SK-N-SH (cell line): ENCODE measurements around the gene PXMP2. TPM values are rescaled to one million over a fixed set of nuclear protein-coding genes. Genes with fewer than 3 reads are reported as not detected.

Experiments
- CTCF ChIA-PET: fragments of 300-600, 350-600 bp; formaldehyde crosslinking; extraction: SDS; loops from one replicate; lab custom pipeline; 2021; lab: Yijun Ruan, JAX
- POLR2A ChIA-PET: fragments of 350-600 bp; sonication (Branson Sonifier 250); formaldehyde crosslinking; extraction: SDS; loops from one replicate; lab custom pipeline; 2020; ENCODE audit warnings: antibody characterized with exemption, inconsistent platforms; lab: Yijun Ruan, JAX
- DNase-seq: peaks from one replicate; pipeline ENCODE4 v3.0.0; 2012
- H2AFZ ChIP-seq: fragments of 200-600 bp; sonication (generic); 2 replicates; pipeline ENCODE4 v1.8.1; 2016; ENCODE audit warnings: antibody characterized with exemption, mild to moderate bottlenecking, low read depth
- H3F3A ChIP-seq: fragments of 200-600 bp; sonication (generic); replicated peaks from 2 replicates; pipeline ENCODE3; 2016; ENCODE audit warnings: antibody characterized with exemption, mild to moderate bottlenecking; ENCODE audit not compliant: insufficient read depth
- H3K27ac ChIP-seq, 2 experiments: fragments of 200-500 bp in 1 of 2; fragments of 200-600 bp in 1 of 2; sonication (Bioruptor generic) in 1 of 2; sonication (generic), shearing (Covaris generic) in 1 of 2; 2 replicates each; pipeline versions ENCODE4 v1.5.1 to v1.6.1; 2014 to 2016; ENCODE audit warnings: low read depth in 2 of 2, inconsistent platforms in 1 of 2, low read length in 1 of 2, mild to moderate bottlenecking in 1 of 2, mixed read lengths in 1 of 2
- H3K27me3 ChIP-seq: fragments of 200-600 bp; sonication (generic), shearing (Covaris generic); 2 replicates; pipeline ENCODE4 v1.6.1; 2016; ENCODE audit warnings: mixed run types; ENCODE audit not compliant: insufficient read depth
- H3K36me3 ChIP-seq, 2 experiments: fragments of 200-500 bp in 1 of 2; fragments of 200-600 bp in 1 of 2; sonication (Bioruptor generic) in 1 of 2; sonication (generic) in 1 of 2; replicated peaks in 1 of 2; 2 replicates each; pipeline versions ENCODE3 to v1.5.1; 2014 to 2016; ENCODE audit warnings: low read length in 1 of 2, mild to moderate bottlenecking in 1 of 2; ENCODE audit not compliant: insufficient read depth in 2 of 2, control insufficient read depth in 1 of 2
- H3K4me1 ChIP-seq, 2 experiments: fragments of 200-500 bp in 1 of 2; fragments of 200-600 bp in 1 of 2; sonication (Bioruptor generic) in 1 of 2; sonication (generic), shearing (Covaris generic) in 1 of 2; 2 replicates each; pipeline versions ENCODE4 v1.5.1 to v1.6.1; 2014 to 2016; ENCODE audit warnings: low read depth in 1 of 2, low read length in 1 of 2, mixed run types in 1 of 2; ENCODE audit not compliant: insufficient read depth in 2 of 2, control insufficient read depth in 1 of 2
- H3K4me2 ChIP-seq: fragments of 200-600 bp; sonication (generic), shearing (Covaris generic); 2 replicates; pipeline ENCODE4 v1.6.1; 2017; ENCODE audit warnings: mixed run types
- H3K4me3 ChIP-seq, 2 experiments: fragments of 200-500 bp in 1 of 2; fragments of 200-600 bp in 1 of 2; sonication (Bioruptor generic) in 1 of 2; sonication (generic), shearing (Covaris generic) in 1 of 2; 2 replicates each; pipeline versions ENCODE4 v1.5.1 to v1.8.1; 2014 to 2016; ENCODE audit warnings: low read depth in 2 of 2, inconsistent platforms in 1 of 2, low read length in 1 of 2, mild to moderate bottlenecking in 1 of 2, mixed read lengths in 1 of 2, moderate library complexity in 1 of 2
- H3K79me2 ChIP-seq: fragments of 200-600 bp; sonication (generic); 2 replicates; pipeline ENCODE4 v1.8.1; 2017; ENCODE audit warnings: mild to moderate bottlenecking; ENCODE audit not compliant: insufficient read depth
- H3K9ac ChIP-seq: fragments of 200-600 bp; sonication (generic); 2 replicates; pipeline ENCODE4 v1.6.1; 2017; ENCODE audit warnings: mixed run types
- H3K9me2 ChIP-seq: fragments of 200-600 bp; sonication (generic); 2 replicates; pipeline ENCODE4 v1.6.1; 2017; ENCODE audit warnings: mixed run types
- H3K9me3 ChIP-seq: fragments of 200-600 bp; sonication (generic); 2 replicates; pipeline ENCODE4 v1.6.1; 2017; ENCODE audit warnings: mixed run types, mild to moderate bottlenecking, moderate library complexity
- H4K20me1 ChIP-seq: fragments of 200-600 bp; sonication (generic); 2 replicates; pipeline ENCODE4 v1.6.1; 2017; ENCODE audit warnings: mild to moderate bottlenecking, mixed run types; ENCODE audit not compliant: insufficient read depth
- CTCF ChIP-seq: fragments of 200-600 bp; sonication (generic); IDR thresholded peaks from 2 replicates; pipeline ENCODE4 v1.6.1; 2017; ENCODE audit warnings: antibody characterized with exemption, mild to moderate bottlenecking, moderate library complexity
- ELF1 ChIP-seq: IDR thresholded peaks from 2 replicates; pipeline ENCODE4 v1.4.0; 2012
- EP300 ChIP-seq, 2 experiments: IDR thresholded peaks; 2 replicates each; pipeline versions ENCODE4 v1.4.0 to v1.6.1; 2012; ENCODE audit warnings: borderline replicate concordance in 1 of 2, low read depth in 1 of 2, low read length in 1 of 2
- EZH2phosphoT487 ChIP-seq: fragments of 200-600 bp; sonication (generic); IDR thresholded peaks from 2 replicates; pipeline ENCODE4 v1.6.1; 2017; ENCODE audit warnings: low read depth, mixed run types, mild to moderate bottlenecking, antibody characterized with exemption, moderate library complexity, borderline replicate concordance
- FOSL2 ChIP-seq: IDR thresholded peaks from 2 replicates; pipeline ENCODE4 v1.4.0; 2012; ENCODE audit warnings: low read depth, mild to moderate bottlenecking, moderate library complexity, borderline replicate concordance
- FOXJ3 ChIP-seq: sonication (generic); formaldehyde crosslinking; IDR thresholded peaks from 2 replicates; pipeline ENCODE4 v1.5.1; 2020; ENCODE audit warnings: mild to moderate bottlenecking, missing genetic modification reagents
- FOXM1 ChIP-seq: IDR thresholded peaks from 2 replicates; pipeline ENCODE4 v1.4.0; 2012; ENCODE audit warnings: low read depth, mild to moderate bottlenecking
- GABPA ChIP-seq: IDR thresholded peaks from 2 replicates; pipeline ENCODE4 v1.4.0; 2012; ENCODE audit warnings: low read depth, mild to moderate bottlenecking
- GATA2 ChIP-seq: sonication (generic); formaldehyde crosslinking; IDR thresholded peaks from 2 replicates; pipeline ENCODE4 v1.5.0; 2020; ENCODE audit warnings: mild to moderate bottlenecking, missing genetic modification reagents
- IRF3 ChIP-seq: fragments of 150-350 bp; IDR thresholded peaks from 2 replicates; pipeline ENCODE4 v1.6.1; 2016; ENCODE audit warnings: mild to moderate bottlenecking, low read depth, low read length
- MAX ChIP-seq: IDR thresholded peaks from 2 replicates; pipeline ENCODE4 v1.4.0; 2012; ENCODE audit warnings: low read depth
- MEF2A ChIP-seq: IDR thresholded peaks from 2 replicates; pipeline ENCODE4 v1.4.0; 2012; ENCODE audit warnings: low read depth, borderline replicate concordance
- MXI1 ChIP-seq: IDR thresholded peaks from 2 replicates; pipeline ENCODE4 v1.6.1; 2012; ENCODE audit warnings: mild to moderate bottlenecking, low read depth, low read length, improper control_type of control experiment
- NFIC ChIP-seq: IDR thresholded peaks from 2 replicates; pipeline ENCODE4 v1.4.0; 2012; ENCODE audit warnings: borderline replicate concordance
- NRF1 ChIP-seq: IDR thresholded peaks from 2 replicates; pipeline ENCODE4 v1.6.1; 2012; ENCODE audit warnings: low read depth, mild to moderate bottlenecking, low read length
- RAD21 ChIP-seq: IDR thresholded peaks from 2 replicates; pipeline ENCODE4 v1.6.1; 2012; ENCODE audit warnings: mild to moderate bottlenecking, low read length
- RCOR1 ChIP-seq: fragments of 150-350 bp; IDR thresholded peaks from 2 replicates; pipeline ENCODE4 v1.6.1; 2017; ENCODE audit warnings: antibody characterized with exemption, low read length
- REST ChIP-seq: IDR thresholded peaks from 2 replicates; pipeline ENCODE4 v1.6.1; 2012; ENCODE audit warnings: mild to moderate bottlenecking, low read depth, low read length, moderate library complexity
- RXRA ChIP-seq: IDR thresholded peaks from 2 replicates; pipeline ENCODE4 v1.4.0; 2012; ENCODE audit warnings: low read depth, mild to moderate bottlenecking, borderline replicate concordance
- SIN3A ChIP-seq: IDR thresholded peaks from 2 replicates; pipeline ENCODE4 v1.6.1; 2012; ENCODE audit warnings: low read depth, mild to moderate bottlenecking, low read length, moderate library complexity, borderline replicate concordance
- TCF12 ChIP-seq: IDR thresholded peaks from 2 replicates; pipeline ENCODE4 v1.4.0; 2012
- TEAD4 ChIP-seq: IDR thresholded peaks from 2 replicates; pipeline ENCODE4 v1.4.0; 2012; ENCODE audit warnings: mild to moderate bottlenecking, borderline replicate concordance; ENCODE audit not compliant: insufficient read depth
- YY1 ChIP-seq: IDR thresholded peaks from 2 replicates; pipeline ENCODE4 v1.4.0; 2012; ENCODE audit warnings: low read depth, mild to moderate bottlenecking
- WGBS: methylation state at CpG from one replicate; pipeline ENCODE4 v1.1.6; 2017; ENCODE audit warnings: low lambda C conversion rate; 5-methylcytosine and 5-hydroxymethylcytosine counted together
- polyA plus RNA-seq, 3 experiments: library from polyadenylated mRNA; depleted of rRNA; stranded (reverse); fragments of >200 nt; gene quantifications; 2 replicates each; pipeline ENCODE4 v1.2.3, GENCODE V29; 2012

The PXMP2 gene
- polyA plus RNA-seq, 1 of the 3 experiments (the other 2 are of a cell fraction): 35.8 TPM

- TF ChIP-seq GABPA: no peak
- TF ChIP-seq ELF1: no peak
- TF ChIP-seq YY1: no peak
- no peak for TF ChIP-seq MXI1
Observed at GRCh38 chr12:132673288-132674179, 13.9 kb upstream of the PXMP2 start (continued).

- Histone ChIP-seq H3K4me1 (no peaks in the 10 kb centered on the region), H3K9me3 (no peaks in the 10 kb centered on the region), H3K79me2 (peaks cover 9% of the 10 kb centered on the region; the same call in 1 of the 2 replicates), H3K27me3 (no peaks in the 10 kb centered on the region), H3F3A (no peaks in the 10 kb centered on the region), H3K4me3 (no peak overlapping the region), H3K9ac (no peak overlapping the region), H3K27ac (no peak overlapping the region), H3K36me3 (peaks cover 13 to 47% of the 10 kb centered on the region in 2 experiments), H3K9me2 (no peaks in the 10 kb centered on the region), H3K4me2 (no peak overlapping the region), H4K20me1 (no peaks in the 10 kb centered on the region; the same call in 1 of the 2 replicates), H2AFZ (no peak overlapping the region)
- POLR2A ChIA-PET: no interaction called here
- TF ChIP-seq MAX (no peak), NFIC (no peak), FOXJ3 (no peak), FOXM1 (no peak), RCOR1 (no peak), TEAD4 (no peak), EZH2phosphoT487 (no peak), EP300 (IDR thresholded peaks at IDR 0.05; ENCODE audit: borderline replicate concordance in 1 of 2, low read depth in 1 of 2, low read length in 1 of 2) (no peak), GATA2 (CRISPR knock-in tag) (no peak), SIN3A (no peak), IRF3 (no peak), ELF1 (no peak), CTCF (no peak), FOSL2 (no peak), TCF12 (no peak), REST (no peak), MEF2A (no peak), RAD21 (no peak), RXRA (no peak), NRF1 (no peak)
- 89% methylated on average over 5 of the region's 5 CpGs for WGBS
- CTCF ChIA-PET: interaction anchor here (1.1 kb wide), 1 partner anchor 11 kb away, joined by 3 read pairs; no protein-coding TSS in a partner anchor
- no peak for DNase-seq
Observed at GRCh38 chr12:132674561-132674960, 12.8 kb upstream of the PXMP2 start.
